NB4 (cell line): ENCODE data around the gene IDNK.

ENCODE experiments used
- DNase-seq: peaks from one replicate; pipeline ENCODE4 v3.0.0; 2010; ENCODE audit warnings: low read depth
- H3K4me3 ChIP-seq: one replicate; pipeline ENCODE4 v1.5.1; 2011; ENCODE audit warnings: mild to moderate bottlenecking, low read depth, low read length, moderate library complexity
- CTCF ChIP-seq: IDR thresholded peaks from one replicate; pipeline ENCODE4 v1.5.1; 2012; ENCODE audit warnings: low read depth, low read length
- MAX ChIP-seq: IDR thresholded peaks from 2 replicates; pipeline ENCODE4 v1.6.1; 2011; ENCODE audit warnings: low read depth, low read length
- MYC ChIP-seq: IDR thresholded peaks from 2 replicates; pipeline ENCODE4 v1.6.1; 2011; ENCODE audit warnings: low read depth, low read length
- POLR2A ChIP-seq: IDR thresholded peaks from 2 replicates; pipeline ENCODE4 v1.6.1; 2011; ENCODE audit warnings: mild to moderate bottlenecking; ENCODE audit not compliant: insufficient read length; ENCODE audit errors: extremely low read depth

The IDNK gene

GRCh38 chr9:83637389-83637788 is 14.4 kb downstream of the IDNK start:
- no peak overlapping the region for H3K4me3 ChIP-seq
- TF ChIP-seq POLR2A, result no peak
- no peak for TF ChIP-seq MAX
- TF ChIP-seq CTCF, result no peak
- TF ChIP-seq MYC, result no peak
- DNase-seq, result no peak

- TF ChIP-seq MYC (no peak), POLR2A (no peak), CTCF (no peak), MAX (no peak)
- H3K4me3 ChIP-seq, result no peak overlapping the region
- no peak for DNase-seq
These were observed 16.3 kb downstream of the IDNK start for GRCh38 chr9:83639266-83639665.

DNA sequence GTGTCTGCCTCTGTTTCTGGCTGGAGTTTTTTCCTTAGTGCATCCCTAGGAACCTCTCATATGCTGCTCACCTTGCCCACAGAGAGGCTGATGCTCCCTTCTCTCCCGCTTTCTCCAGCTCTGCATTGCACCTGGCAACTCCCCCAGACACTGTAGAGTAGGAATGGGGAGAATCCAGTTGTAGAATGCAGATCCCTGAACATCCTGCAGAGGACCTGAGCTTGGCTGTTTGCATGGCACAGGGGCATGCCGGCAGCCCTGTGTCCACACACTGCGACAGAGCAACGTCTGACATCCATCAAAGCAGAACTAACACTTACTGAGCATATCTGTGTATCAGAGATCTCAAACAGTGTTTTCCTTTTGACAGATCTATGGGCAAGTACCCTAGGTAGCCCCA is 19.9 kb downstream of the IDNK start:
- DNase-seq, result no peak
- no peak overlapping the region for H3K4me3 ChIP-seq
- TF ChIP-seq POLR2A (no peak), MYC (no peak), CTCF (no peak)

DNA sequence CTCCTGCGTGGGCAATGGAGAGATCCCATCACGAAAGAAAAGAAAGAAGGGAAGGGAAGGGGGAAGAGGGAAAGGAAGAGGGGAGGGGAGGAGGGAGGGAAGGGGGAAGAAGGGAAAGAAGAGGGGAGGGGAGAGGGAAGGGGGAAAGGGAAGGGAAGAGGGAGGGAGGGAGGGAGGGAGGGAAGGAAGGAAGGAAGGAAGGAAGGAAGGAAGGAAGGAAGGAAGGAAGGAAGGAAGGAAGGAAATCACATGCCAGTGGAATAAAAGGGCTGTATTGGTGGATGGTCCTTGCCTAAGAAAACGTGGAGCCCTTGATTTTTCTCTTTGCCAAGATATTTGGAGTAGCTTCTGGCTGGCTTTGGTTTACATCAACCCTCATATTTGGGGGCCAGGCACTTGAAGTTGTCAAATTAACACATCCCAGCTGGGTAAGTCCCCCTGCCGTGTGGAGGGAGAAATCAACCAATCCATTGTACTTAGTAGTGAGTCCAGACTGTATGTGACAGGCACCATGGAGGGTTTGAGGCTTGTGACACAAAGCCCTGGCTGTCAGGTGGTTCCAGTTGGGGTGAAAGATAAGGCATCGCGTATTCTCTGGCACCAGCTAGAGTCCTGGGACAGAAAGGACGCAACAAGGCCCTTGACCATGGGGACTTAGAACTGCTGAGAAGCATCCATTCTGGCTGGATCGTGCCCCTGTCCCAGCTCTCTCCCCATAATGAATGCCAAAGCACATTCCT is 23.7 kb downstream of the IDNK start:
- DNase-seq, result no peak
- TF ChIP-seq MAX, result no peak
- no peak for TF ChIP-seq MYC
- no peak for TF ChIP-seq POLR2A
- no peak for TF ChIP-seq CTCF
- no peak overlapping the region for H3K4me3 ChIP-seq

GRCh38 chr9:83649080-83649479 is 26.1 kb downstream of the IDNK start:
- DNase-seq, result peak; percentile 64
- no peak overlapping the region for H3K4me3 ChIP-seq
- TF ChIP-seq MYC, result no peak
- no peak for TF ChIP-seq MAX
- TF ChIP-seq CTCF, result peak; percentile 82
- no peak for TF ChIP-seq POLR2A

DNA sequence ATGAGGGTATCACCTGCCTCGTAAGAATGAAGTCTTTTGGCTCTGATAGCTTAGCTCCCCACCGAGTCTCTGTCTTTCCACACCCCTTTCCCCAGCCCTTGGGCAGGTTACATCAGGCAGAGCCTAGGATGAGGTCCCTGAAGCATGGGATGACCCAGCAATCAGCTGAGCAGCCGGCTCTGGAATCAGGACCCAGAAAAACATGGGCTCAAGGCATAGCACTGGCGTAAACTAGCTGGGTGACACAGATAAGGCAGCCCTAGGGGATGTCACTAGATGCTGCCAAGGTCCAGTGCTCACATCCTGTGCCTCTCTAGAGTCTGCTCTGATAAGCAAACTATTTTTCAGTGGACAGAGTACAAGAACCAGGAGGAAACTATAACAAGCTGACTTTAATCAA is 26.6 kb downstream of the IDNK start:
- H3K4me3 ChIP-seq, result no peak overlapping the region
- DNase-seq, result no peak
- TF ChIP-seq MYC, result no peak
- TF ChIP-seq POLR2A, result no peak
- TF ChIP-seq MAX, result no peak
- TF ChIP-seq CTCF, result no peak
